GM21528 (cell line): ENCODE results near the gene SLC5A1.

Experiments used
- ATAC-seq: cut with Tn5 transposase; IDR thresholded peaks from one replicate; pipeline ENCODE4 v1.9.1; 2021; ENCODE audit warnings: mild to moderate bottlenecking, moderate library complexity; ENCODE audit not compliant: unreplicated experiment, low FRiP score

Gene SLC5A1

DNA sequence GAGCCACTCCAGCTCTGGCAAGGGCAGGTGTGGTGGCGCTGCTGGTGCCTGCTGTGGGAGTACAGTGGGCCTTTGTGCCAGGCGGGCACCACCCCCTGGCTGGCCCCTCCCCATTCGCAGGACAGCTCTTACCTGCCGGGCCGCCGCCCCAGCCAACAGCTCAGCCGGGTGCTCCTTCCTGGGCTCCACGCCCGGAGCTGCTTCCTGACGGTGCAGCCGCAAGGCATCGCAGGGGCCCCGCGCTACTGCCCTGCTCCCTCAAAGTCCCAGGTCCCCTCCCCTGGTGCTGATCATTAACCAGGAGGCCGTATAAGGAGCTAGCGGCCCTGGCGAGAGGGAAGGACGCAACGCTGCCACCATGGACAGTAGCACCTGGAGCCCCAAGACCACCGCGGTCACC, at the start of gene SLC5A1:
SLC5A1 (plus strand) TSS at position 338 of the 400 bp plus-strand sequence; CDS start at position 359, 21 bp downstream.
- ATAC-seq = no peak

DNA sequence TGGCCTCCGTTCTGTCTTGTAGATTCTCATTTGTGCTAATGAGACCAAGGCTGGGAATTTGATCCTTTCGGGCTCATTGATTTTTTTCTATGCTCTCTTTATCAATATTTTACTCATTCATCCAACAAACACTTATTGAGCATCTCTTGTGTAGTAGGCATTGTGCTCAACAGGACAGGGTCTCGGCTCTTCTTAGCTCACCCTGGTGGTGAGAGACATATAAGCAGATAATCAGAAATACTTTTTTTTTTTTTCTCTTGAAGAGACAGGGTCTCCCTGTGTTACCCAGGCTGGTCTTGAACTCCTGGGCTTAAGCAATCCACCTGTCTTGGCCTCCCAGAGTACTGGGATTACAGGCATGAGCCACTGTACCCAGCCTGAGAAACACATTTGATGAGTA, 48.0 kb upstream of the SLC5A1 start:
- ATAC-seq = no peak

- no peak for ATAC-seq
Observed at GRCh38 chr22:31995807-31996206, 47.3 kb upstream of the SLC5A1 start.

GRCh38 chr22:31998784-31999385, 44.2 kb upstream of the SLC5A1 start:
- ATAC-seq = no peak

- ATAC-seq = no peak
Observed at GRCh38 chr22:32000181-32000580, 42.9 kb upstream of the SLC5A1 start.

DNA sequence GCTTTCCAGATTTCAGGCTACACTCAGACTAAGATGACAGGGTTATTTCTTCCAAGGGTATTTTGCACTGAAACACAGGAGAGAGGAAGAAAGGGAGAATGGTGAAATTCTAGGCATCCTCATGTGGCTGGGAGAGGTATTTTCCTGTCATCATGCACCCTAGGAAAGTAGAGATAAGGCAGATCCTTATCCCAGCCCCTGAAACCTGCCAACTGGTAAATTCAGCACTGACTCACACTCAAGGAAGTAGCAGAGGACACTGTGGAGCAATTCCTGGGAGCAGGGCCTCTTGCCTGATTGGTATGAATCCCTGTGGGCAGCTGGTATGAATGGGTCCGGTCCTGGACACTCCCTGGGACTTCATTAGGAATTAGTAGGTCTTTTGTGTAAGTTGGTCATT, 37.6 kb upstream of the SLC5A1 start:
- ATAC-seq = no peak

DNA sequence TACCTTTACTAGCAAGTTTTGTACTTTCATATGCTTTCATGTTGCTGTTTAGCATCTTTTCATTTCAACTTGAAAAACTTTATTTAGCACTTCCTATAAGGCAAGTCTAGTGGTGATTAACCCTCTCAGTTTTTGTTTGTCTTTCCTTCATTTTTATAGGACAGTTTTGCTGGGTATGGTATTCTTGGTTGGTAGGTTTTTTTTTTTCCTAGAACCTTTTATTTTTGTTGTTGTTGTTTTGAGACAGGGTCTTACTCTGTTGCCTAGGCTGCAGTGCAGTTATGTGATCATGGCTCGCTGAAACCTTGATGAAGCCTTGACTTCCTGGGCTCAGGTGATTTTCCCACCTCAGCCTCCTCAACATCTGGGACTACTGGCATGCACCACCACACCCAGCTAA, 29.9 kb upstream of the SLC5A1 start:
- no peak for ATAC-seq

- ATAC-seq = no peak
Observed at GRCh38 chr22:32016081-32016480, 27.0 kb upstream of the SLC5A1 start.

- ATAC-seq = no peak
Observed at GRCh38 chr22:32018056-32018455, 25.0 kb upstream of the SLC5A1 start.

- no peak for ATAC-seq
Observed at GRCh38 chr22:32020117-32020516, 22.9 kb upstream of the SLC5A1 start.

- no peak for ATAC-seq
Observed at GRCh38 chr22:32021716-32022115, 21.3 kb upstream of the SLC5A1 start.

GRCh38 chr22:32023251-32023827, 19.7 kb upstream of the SLC5A1 start:
- no peak for ATAC-seq

GRCh38 chr22:32024796-32025195, 18.3 kb upstream of the SLC5A1 start:
- ATAC-seq = no peak

- no peak for ATAC-seq
Observed at GRCh38 chr22:32030518-32031247, 12.4 kb upstream of the SLC5A1 start.

- no peak for ATAC-seq
Observed at GRCh38 chr22:32031466-32031865, 11.6 kb upstream of the SLC5A1 start.

- no peak for ATAC-seq
Observed at GRCh38 chr22:32034275-32034674, 8.8 kb upstream of the SLC5A1 start.

DNA sequence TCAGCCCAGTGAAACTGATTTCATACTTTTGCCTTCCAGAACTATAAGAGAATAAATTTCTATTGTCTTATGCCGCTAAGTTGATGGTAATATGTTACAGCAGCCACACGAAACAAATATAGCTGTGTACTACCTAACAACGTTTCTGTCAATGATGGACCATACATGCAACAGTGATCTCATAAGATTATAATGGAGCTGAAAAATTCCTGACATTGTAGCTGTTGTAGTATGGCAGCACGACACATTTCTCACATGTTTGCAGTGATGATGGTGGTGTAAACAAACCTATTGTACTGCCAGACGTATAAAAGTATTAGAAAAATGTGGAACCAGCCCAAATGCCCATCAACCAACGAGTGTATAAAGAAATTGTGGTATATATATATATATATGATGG, 5.8 kb upstream of the SLC5A1 start:
- no peak for ATAC-seq

DNA sequence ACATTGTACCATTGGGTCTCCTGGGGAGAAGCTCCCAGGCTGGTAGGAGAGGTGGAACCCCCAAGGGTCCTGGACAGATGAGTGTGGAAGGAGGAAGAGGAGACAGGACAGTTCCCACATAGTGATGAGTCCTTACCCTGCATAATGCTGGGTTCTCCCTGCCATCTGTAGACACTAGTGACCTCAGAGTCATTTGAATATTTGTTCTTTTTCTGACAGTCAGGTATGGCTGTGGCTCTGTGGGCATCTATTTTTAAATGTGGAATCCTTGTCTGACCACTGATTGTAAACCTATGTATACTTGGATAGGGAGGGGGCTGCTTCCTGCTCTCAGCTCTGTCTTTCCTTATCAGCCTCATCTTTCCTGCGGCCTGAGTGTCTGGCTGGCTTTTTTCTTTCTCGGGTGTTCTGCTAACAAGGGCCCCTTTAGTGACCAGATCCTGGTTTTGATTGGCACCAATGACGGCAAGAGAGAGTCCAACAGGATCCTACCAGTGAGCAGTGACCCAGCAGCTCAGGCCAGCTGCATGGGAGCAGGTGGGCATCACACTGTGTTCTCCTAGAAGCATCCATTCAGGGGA, 2.6 kb upstream of the SLC5A1 start:
- no peak for ATAC-seq

DNA sequence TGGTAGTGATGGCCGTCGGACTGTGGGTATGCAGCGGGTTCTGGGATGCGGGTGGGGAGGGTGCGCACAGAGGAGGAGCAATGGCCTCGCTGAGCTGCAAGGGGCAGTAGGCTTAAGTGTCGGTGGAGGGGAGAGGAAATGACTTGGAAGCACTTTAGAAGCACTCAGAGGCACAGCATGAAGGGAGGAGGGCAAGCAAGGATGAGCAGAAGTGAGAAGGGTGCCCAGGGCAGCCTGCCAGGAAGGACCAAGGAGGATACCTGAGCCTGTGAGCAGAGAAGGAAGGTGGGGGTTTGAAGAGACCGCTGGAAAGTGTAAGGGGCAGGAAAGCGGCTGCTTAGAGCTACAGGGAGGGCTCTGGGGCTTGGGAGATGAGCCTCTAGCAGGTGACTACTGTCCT, 330 bp downstream of the SLC5A1 start:
- no peak for ATAC-seq

GRCh38 chr22:32044477-32044876, 1.4 kb downstream of the SLC5A1 start:
- no peak for ATAC-seq

GRCh38 chr22:32044913-32045312, 1.9 kb downstream of the SLC5A1 start:
- ATAC-seq = no peak

GRCh38 chr22:32048069-32048468, 5.0 kb downstream of the SLC5A1 start:
- no peak for ATAC-seq
